A549 (cell line): ENCODE measurements around the gene ZNF410. TPM values are rescaled to one million over a fixed set of nuclear protein-coding genes. Genes with fewer than 3 reads are reported as not detected.

Experiments used
- BCL3 ChIP-seq: fragments of >200 bp; sonication (Bioruptor Twin); formaldehyde crosslinking; IDR thresholded peaks from 3 replicates; pipeline ENCODE4 v1.6.1; 2016
- CBX2 ChIP-seq: fragments of 200-600 bp; sonication (generic); IDR thresholded peaks from 2 replicates; pipeline ENCODE4 v1.6.1; 2016; ENCODE audit warnings: low read depth, mild to moderate bottlenecking, borderline replicate concordance
- CEBPB ChIP-seq, 2 experiments: fragments of >200 bp in 1 of 2; sonication (Bioruptor Twin) in 1 of 2; formaldehyde crosslinking in 1 of 2; IDR thresholded peaks; 2 replicates each; pipeline ENCODE4 v1.6.1; 2012 to 2016
- E2F6 ChIP-seq: IDR thresholded peaks from 2 replicates; pipeline ENCODE4 v1.6.1; 2012; ENCODE audit warnings: low read depth, borderline replicate concordance
- EHF ChIP-seq: fragments of 250-450 bp; sonication (Bioruptor Pico); IDR thresholded peaks from 2 replicates; pipeline ENCODE4 v1.5.0; 2020; ENCODE audit warnings: mild to moderate bottlenecking
- EHMT2 ChIP-seq: fragments of 200-600 bp; sonication (generic); IDR thresholded peaks from 2 replicates; pipeline ENCODE4 v1.6.1; 2016; ENCODE audit warnings: antibody characterized with exemption, low read depth, mild to moderate bottlenecking, moderate library complexity
- ELK1 ChIP-seq: fragments of 150-350 bp; IDR thresholded peaks from 2 replicates; pipeline ENCODE4 v1.6.1; 2014; ENCODE audit warnings: low read depth, mild to moderate bottlenecking, low read length
- HES2 ChIP-seq: fragments of >200 bp; sonication (Bioruptor Twin); formaldehyde crosslinking; IDR thresholded peaks from 2 replicates; pipeline ENCODE4 v1.6.1; 2016
- HEYL ChIP-seq: fragments of 250-450 bp; sonication (Bioruptor Pico); IDR thresholded peaks from 2 replicates; pipeline ENCODE4 v1.8.0; 2021; ENCODE audit warnings: mild to moderate bottlenecking, moderate library complexity
- HMGXB4 ChIP-seq: fragments of 250-450 bp; sonication (Bioruptor Pico); IDR thresholded peaks from 2 replicates; pipeline ENCODE4 v1.5.0; 2021; ENCODE audit warnings: mild to moderate bottlenecking, moderate library complexity, borderline replicate concordance
- HOXB13 ChIP-seq: fragments of 250-450 bp; sonication (Bioruptor Pico); IDR thresholded peaks from 2 replicates; pipeline ENCODE4 v1.5.0; 2020; ENCODE audit warnings: low read depth, mild to moderate bottlenecking, moderate library complexity
- HOXB5 ChIP-seq: fragments of 250-450 bp; sonication (Bioruptor Pico); IDR thresholded peaks from 2 replicates; pipeline ENCODE4 v1.5.0; 2020; ENCODE audit warnings: mild to moderate bottlenecking, moderate library complexity
- JUNB ChIP-seq: fragments of >200 bp; sonication (Bioruptor Twin); formaldehyde crosslinking; IDR thresholded peaks from 2 replicates; pipeline ENCODE4 v1.6.1; 2016
- KDM1A ChIP-seq: fragments of 200-600 bp; sonication (generic); IDR thresholded peaks from 2 replicates; pipeline ENCODE4 v1.6.1; 2016; ENCODE audit warnings: low read depth, mild to moderate bottlenecking
- MAZ ChIP-seq: fragments of 150-350 bp; IDR thresholded peaks from 2 replicates; pipeline ENCODE4 v1.6.1; 2014; ENCODE audit warnings: antibody characterized with exemption, low read depth, low read length, borderline replicate concordance
- MYC ChIP-seq: IDR thresholded peaks from 2 replicates; pipeline ENCODE4 v1.6.1; 2012; ENCODE audit warnings: mild to moderate bottlenecking, inconsistent platforms, low read length, improper control_type of control experiment, borderline replicate concordance
- NR3C1 ChIP-seq: fragments of >200 bp; sonication (Bioruptor Twin); formaldehyde crosslinking; IDR thresholded peaks from 3 replicates; pipeline ENCODE4 v1.6.1; 2017
- PHF8 ChIP-seq: fragments of 200-600 bp; sonication (generic); IDR thresholded peaks from 2 replicates; pipeline ENCODE4 v1.6.1; 2016; ENCODE audit warnings: low read depth, mild to moderate bottlenecking, antibody characterized with exemption, moderate library complexity, borderline replicate concordance
- RARB ChIP-seq: fragments of 250-450 bp; sonication (Bioruptor Pico); IDR thresholded peaks from 2 replicates; pipeline ENCODE4 v1.8.0; 2021; ENCODE audit warnings: mild to moderate bottlenecking, moderate library complexity
- REST ChIP-seq: fragments of 200-600 bp; sonication (generic); IDR thresholded peaks from 2 replicates; pipeline ENCODE4 v1.6.1; 2016; ENCODE audit warnings: antibody characterized with exemption, mild to moderate bottlenecking, moderate library complexity
- RFX5 ChIP-seq: fragments of 450-650 bp; IDR thresholded peaks from 2 replicates; pipeline ENCODE4 v1.7.1; 2014; ENCODE audit warnings: antibody characterized with exemption, mild to moderate bottlenecking, moderate library complexity
- SMC3 ChIP-seq: fragments of >200 bp; sonication (Bioruptor Twin); formaldehyde crosslinking; IDR thresholded peaks from 3 replicates; pipeline ENCODE4 v1.6.1; 2018; ENCODE audit warnings: inconsistent platforms
- TFCP2L1 ChIP-seq: fragments of 250-450 bp; sonication (Bioruptor Pico); IDR thresholded peaks from 2 replicates; pipeline ENCODE4 v1.5.0; 2021; ENCODE audit warnings: mild to moderate bottlenecking
- USF2 ChIP-seq: fragments of 450-650 bp; IDR thresholded peaks from 2 replicates; pipeline ENCODE4 v1.6.1; 2014; ENCODE audit warnings: antibody characterized with exemption
- ZFP36 ChIP-seq: fragments of 450-650 bp; IDR thresholded peaks from 2 replicates; pipeline ENCODE4 v1.6.1; 2014; ENCODE audit warnings: borderline replicate concordance; ENCODE audit not compliant: partially characterized antibody
- ZSCAN20 ChIP-seq: fragments of 250-450 bp; sonication (Bioruptor Pico); IDR thresholded peaks from 2 replicates; pipeline ENCODE4 v1.8.0; 2022; ENCODE audit warnings: mild to moderate bottlenecking, moderate library complexity
- polyA plus RNA-seq, 4 experiments: library from polyadenylated mRNA; depleted of rRNA in 3 of 4; stranded (reverse); fragments of >200 nt; fragmentation: RNase III in 1 of 4; extraction: RNeasy Plus Mini Kit Qiagen cat#74134 plus additional on column Dnase treatment in 1 of 4; gene quantifications; 2 replicates in 3 of 4; 3 replicates in 1 of 4; pipeline ENCODE4 v1.2.3, GENCODE V29; 2011 to 2017

Gene ZNF410
- polyA plus RNA-seq, 2 of the 4 experiments (the other 2 are of a cell fraction) = 35.8 to 70.8 TPM

GRCh38 chr14:73949752-73950734 is 63.4 kb downstream of the ZNF410 start, which contains the start of the genes COQ6 and FAM161B (continued):
- TF ChIP-seq HMGXB4 (CRISPR knock-in tag) (no peak), E2F6 (peak; percentile 66; the same call in 1 of the 2 replicates), NR3C1 (no peak), USF2 (peak; percentile 14; the same call in 1 of the 2 replicates), KDM1A (no peak), PHF8 (peak; percentile 98), RARB (CRISPR knock-in tag) (no peak), TFCP2L1 (0 out of 2 replicates have a peak, but pooled peaks have one; percentile 27), SMC3 (0 out of 3 replicates have a peak, but pooled peaks have one; percentile 9), RFX5 (no peak; the same call in none of the 2 replicates), MYC (no peak), ELK1 (no peak), ZFP36 (no peak), HEYL (no peak), BCL3 (peak; percentile 77; the same call in 2 of the 3 replicates), MAZ (no peak), HOXB5 (CRISPR knock-in tag) (peak; percentile 34; the same call in 1 of the 2 replicates), HOXB13 (no peak), JUNB (no peak), EHMT2 (no peak), EHF (CRISPR knock-in tag) (peak; percentile 29; the same call in 1 of the 2 replicates), HES2 (no peak), REST (no peak), ZSCAN20 (CRISPR knock-in tag) (no peak), CEBPB (IDR thresholded peaks at IDR 0.05) (no peak), CBX2 (no peak)
